ENCODE data around the gene CNNM2.

The CNNM2 gene

DNA sequence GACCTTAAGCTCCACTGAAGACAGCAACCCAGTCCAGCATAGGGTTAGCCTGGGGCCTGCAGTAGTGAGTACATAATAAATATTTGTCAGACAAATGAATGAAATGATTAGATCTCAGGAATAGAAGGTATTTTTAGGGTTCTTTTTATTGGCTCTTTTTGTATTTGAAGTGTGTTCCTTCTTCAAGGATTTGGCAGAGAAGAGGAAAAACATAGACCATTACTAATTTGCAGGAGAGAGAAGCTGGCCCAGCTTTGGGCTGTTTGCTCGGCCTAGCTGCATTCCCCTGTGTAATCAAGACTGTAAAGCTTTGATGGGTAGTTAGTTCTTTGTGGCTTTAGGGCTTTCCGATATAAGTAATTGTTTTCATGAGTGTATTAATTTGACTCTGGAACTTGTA, 64.2 kb downstream of the CNNM2 start:
- no peak overlapping the region for H3K4me3 ChIP-seq (ENCODE audit: low read depth, low read length)
- TF ChIP-seq, protein P1, sequence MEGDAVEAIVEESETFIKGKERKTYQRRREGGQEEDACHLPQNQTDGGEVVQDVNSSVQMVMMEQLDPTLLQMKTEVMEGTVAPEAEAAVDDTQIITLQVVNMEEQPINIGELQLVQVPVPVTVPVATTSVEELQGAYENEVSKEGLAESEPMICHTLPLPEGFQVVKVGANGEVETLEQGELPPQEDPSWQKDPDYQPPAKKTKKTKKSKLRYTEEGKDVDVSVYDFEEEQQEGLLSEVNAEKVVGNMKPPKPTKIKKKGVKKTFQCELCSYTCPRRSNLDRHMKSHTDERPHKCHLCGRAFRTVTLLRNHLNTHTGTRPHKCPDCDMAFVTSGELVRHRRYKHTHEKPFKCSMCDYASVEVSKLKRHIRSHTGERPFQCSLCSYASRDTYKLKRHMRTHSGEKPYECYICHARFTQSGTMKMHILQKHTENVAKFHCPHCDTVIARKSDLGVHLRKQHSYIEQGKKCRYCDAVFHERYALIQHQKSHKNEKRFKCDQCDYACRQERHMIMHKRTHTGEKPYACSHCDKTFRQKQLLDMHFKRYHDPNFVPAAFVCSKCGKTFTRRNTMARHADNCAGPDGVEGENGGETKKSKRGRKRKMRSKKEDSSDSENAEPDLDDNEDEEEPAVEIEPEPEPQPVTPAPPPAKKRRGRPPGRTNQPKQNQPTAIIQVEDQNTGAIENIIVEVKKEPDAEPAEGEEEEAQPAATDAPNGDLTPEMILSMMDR (IDR thresholded peaks at IDR 0.05; ENCODE audit: low read depth, low read length) = no peak
- no peaks in the 10 kb centered on the region for H3K9me3 ChIP-seq (ENCODE audit: severe bottlenecking)
- H3K27me3 ChIP-seq (ENCODE audit: insufficient read depth, low read depth, severe bottlenecking) = no peaks in the 10 kb centered on the region
- no peak overlapping the region for H3K27ac ChIP-seq
- no peak for DNase-seq
- no peaks in the 10 kb centered on the region for H3K36me3 ChIP-seq

DNA sequence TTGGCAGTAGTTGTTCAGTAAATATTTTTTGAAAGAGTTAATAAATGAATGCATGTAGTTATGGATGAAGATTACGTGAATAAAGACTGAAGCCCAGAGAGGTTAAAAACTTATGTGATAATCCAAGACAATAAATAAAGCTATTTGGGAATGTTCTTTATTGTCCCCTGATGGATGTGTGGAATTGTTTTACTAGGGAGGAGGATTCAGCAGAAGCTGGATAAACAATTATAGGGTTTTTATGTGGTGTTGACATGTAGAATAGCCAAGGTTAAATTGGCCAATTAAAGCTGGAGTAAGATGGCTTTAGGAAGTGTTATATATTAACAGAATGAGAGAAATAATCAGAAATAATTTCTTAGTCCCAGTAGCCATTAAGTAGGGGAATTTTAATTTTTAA, 66.0 kb downstream of the CNNM2 start:
- Histone ChIP-seq H3K36me3 (no peaks in the 10 kb centered on the region), H3K27ac (no peak overlapping the region)
- TF ChIP-seq, protein P1 (IDR thresholded peaks at IDR 0.05; ENCODE audit: low read depth, low read length) = no peak

DNA sequence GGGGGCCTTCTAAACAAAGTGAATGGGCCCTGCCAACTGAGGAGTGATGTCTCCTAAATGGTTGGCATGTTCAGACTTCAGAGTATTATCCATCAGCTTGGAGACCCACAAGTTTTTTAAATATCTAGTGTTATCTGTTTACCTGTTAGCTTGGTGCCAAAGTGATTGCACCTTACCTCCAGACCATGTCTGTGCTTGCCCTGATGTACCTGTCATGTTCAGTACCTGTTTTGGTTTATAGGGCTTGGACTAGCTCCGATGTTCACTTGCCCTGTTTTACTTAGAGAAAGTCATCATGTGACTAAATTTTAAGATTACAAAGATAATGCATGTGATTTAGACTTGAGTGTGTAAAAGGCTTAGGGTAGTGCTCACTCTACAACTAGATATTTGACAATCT, 67.7 kb downstream of the CNNM2 start:
- TF ChIP-seq, protein P1 (IDR thresholded peaks at IDR 0.05; ENCODE audit: low read depth, low read length) = no peak
- Histone ChIP-seq H3K9me3 (ENCODE audit: severe bottlenecking) (no peaks in the 10 kb centered on the region), H3K27ac (no peak overlapping the region), H3K27me3 (ENCODE audit: insufficient read depth, low read depth, severe bottlenecking) (no peaks in the 10 kb centered on the region), H3K36me3 (no peaks in the 10 kb centered on the region), H3K4me3 (ENCODE audit: low read depth, low read length) (no peak overlapping the region)
- DNase-seq = no peak

More for the DNA sequence above, 66.0 kb downstream of the CNNM2 start:
- DNase-seq = no peak
- Histone ChIP-seq H3K9me3 (ENCODE audit: severe bottlenecking) (no peaks in the 10 kb centered on the region), H3K4me3 (ENCODE audit: low read depth, low read length) (no peak overlapping the region), H3K27me3 (ENCODE audit: insufficient read depth, low read depth, severe bottlenecking) (no peaks in the 10 kb centered on the region)

DNA sequence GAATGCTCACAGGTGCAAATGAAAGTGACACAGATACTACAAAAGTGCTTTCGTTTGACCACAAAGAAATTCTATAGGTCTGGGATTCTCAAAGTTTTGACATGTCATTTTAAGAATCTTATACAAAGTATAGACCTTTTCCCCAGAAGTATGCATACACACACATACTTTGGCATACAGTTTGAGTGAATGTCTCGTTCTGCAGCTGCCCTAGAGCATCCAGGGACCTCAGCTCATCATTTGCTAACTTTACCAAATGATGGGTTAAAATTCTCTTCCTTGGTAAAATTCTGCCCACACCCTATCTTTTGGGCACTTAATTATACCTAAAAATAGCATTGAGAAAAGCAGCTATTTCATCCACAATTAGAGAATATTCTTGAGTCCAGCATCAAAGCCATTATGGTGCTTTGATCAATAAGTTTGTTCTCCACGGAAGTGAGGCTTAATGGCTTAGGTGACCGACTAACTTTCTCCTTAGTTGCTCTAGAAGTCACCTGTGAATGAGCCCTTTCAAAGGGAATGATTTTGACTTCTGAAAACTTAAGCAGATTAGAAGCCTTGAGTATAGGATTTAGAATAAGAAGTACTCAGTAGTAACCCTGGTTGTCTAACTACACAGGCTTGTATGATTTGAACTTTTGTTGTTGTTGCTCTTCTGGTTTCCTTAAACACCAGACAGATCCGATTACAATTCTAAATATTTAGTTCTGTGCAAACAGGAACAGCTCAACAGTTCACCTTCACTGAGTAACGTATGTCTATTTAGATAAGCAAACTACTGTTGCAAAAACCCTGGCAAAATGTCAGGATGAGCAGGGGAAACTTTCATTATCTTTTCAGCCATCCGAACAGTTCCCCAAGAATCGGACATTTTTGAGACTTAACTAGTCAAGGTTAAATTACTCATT, 70.6 kb downstream of the CNNM2 start:
- H3K27me3 ChIP-seq (ENCODE audit: insufficient read depth, low read depth, severe bottlenecking) = no peaks in the 10 kb centered on the region
- no peaks in the 10 kb centered on the region for H3K36me3 ChIP-seq
- TF ChIP-seq, protein P1 (IDR thresholded peaks at IDR 0.05; ENCODE audit: low read depth, low read length) = no peak
- H3K9me3 ChIP-seq (ENCODE audit: severe bottlenecking) = no peaks in the 10 kb centered on the region
- H3K4me3 ChIP-seq (ENCODE audit: low read depth, low read length) = no peak overlapping the region
- peak; percentile 11 for DNase-seq
- H3K27ac ChIP-seq = no peak overlapping the region

DNA sequence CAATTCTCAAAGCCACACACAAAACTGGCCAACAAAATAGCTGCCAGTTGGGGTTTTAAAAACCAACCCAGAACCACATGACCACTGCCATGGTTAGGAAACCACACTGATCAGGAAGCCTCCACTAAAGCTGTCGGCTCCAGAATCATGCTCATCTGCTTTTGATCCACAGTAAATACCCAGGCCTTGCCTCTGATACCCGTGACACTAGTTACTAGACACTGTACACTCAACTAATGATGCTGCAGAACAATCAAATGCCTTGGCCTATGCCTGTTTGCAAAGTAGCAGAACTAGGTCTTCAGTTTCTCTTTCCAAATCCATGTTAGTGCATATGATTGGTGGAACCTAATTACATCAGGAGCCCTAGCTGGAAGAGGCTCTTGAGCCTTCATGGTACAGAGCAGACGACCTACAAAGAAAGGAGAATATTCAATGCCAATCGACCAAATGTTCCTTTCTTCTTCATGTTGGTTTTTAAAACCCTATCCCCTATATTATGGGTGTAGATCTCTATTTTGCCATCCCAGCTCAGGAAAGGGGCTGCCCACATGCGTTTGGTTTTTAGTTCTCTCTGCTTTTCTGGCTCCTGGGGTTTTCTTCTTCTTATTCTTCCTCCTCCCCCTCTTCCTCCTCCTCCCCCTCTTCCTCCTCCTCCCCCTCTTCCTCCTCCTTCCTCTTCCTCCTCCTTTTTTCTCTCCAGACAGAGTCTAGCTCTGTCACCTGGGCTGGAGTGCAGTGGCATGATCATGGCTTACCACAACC, 76.6 kb downstream of the CNNM2 start:
- TF ChIP-seq, protein P1 (IDR thresholded peaks at IDR 0.05; ENCODE audit: low read depth, low read length) = no peak
- no peak for DNase-seq
- Histone ChIP-seq H3K36me3 (no peaks in the 10 kb centered on the region), H3K9me3 (ENCODE audit: severe bottlenecking) (no peaks in the 10 kb centered on the region), H3K27ac (no peak overlapping the region), H3K27me3 (ENCODE audit: insufficient read depth, low read depth, severe bottlenecking) (no peaks in the 10 kb centered on the region), H3K4me3 (ENCODE audit: low read depth, low read length) (no peak overlapping the region)

All from WERI-Rb-1 (cell line).